ENCODE data around the gene NHLH1.
"Not testable (repeated sequence)": the region's sequence is repeated elsewhere in the genome, so short reads cannot be mapped to it uniquely, and the experiment has no call there.

NHLH1 gene

GRCh38 chr1:160377585-160378206, 10.8 kb downstream of the NHLH1 start:
- H3F3A ChIP-seq (ENCODE audit: insufficient read depth, low read length), result no peaks in the 10 kb centered on the region

GRCh38 chr1:160384812-160385211, 17.9 kb downstream of the NHLH1 start:
- not testable (repeated sequence) for H3K4me3 ChIP-seq (ENCODE audit: low read length); H3K9me2 ChIP-seq (replicated peaks; ENCODE audit: insufficient read depth, low read length); H2AFZ ChIP-seq (ENCODE audit: low read length); H3K9ac ChIP-seq (ENCODE audit: low read length); H3K27me3 ChIP-seq (replicated peaks; ENCODE audit: insufficient read depth, low read length); H3K4me1 ChIP-seq (ENCODE audit: low read length); H3K36me3 ChIP-seq (replicated peaks; ENCODE audit: insufficient read depth, low read length); H3K9me3 ChIP-seq (replicated peaks; ENCODE audit: insufficient read depth, low read length); H3K27ac ChIP-seq (ENCODE audit: low read length); DNase-seq; H3K79me2 ChIP-seq (ENCODE audit: low read length); H3F3A ChIP-seq (ENCODE audit: insufficient read depth, low read length); H3K4me2 ChIP-seq (ENCODE audit: low read depth, low read length); H4K20me1 ChIP-seq (ENCODE audit: insufficient read depth, low read length)

More at GRCh38 chr1:160377585-160378206, 10.8 kb downstream of the NHLH1 start:
- no peak for DNase-seq
- no peak overlapping the region for H3K27ac ChIP-seq (ENCODE audit: low read length)
- H3K9ac ChIP-seq (ENCODE audit: low read length), result no peak overlapping the region
- no peak overlapping the region for H3K4me3 ChIP-seq (ENCODE audit: low read length)
- no peak overlapping the region for H2AFZ ChIP-seq (ENCODE audit: low read length)
- no peak for TF ChIP-seq EZH2 (optimal IDR thresholded peaks at IDR 0.05; ENCODE audit: low read depth, low read length)
- TF ChIP-seq EZH2phosphoT487 (IDR thresholded peaks at IDR 0.05; ENCODE audit: low read length), result no peak
- TF ChIP-seq CTCF (IDR thresholded peaks at IDR 0.05; ENCODE audit: low read length), result no peak
- no peaks in the 10 kb centered on the region for H4K20me1 ChIP-seq (ENCODE audit: insufficient read depth, low read length)
- H3K9me2 ChIP-seq (replicated peaks; ENCODE audit: insufficient read depth, low read length), result no peaks in the 10 kb centered on the region
- H3K4me1 ChIP-seq (ENCODE audit: low read length), result peaks cover 4% of the 10 kb centered on the region; the same call in 1 of the 2 replicates
- H3K27me3 ChIP-seq (replicated peaks; ENCODE audit: insufficient read depth, low read length), result no peaks in the 10 kb centered on the region
- no peaks in the 10 kb centered on the region for H3K79me2 ChIP-seq (ENCODE audit: low read length)
- no peaks in the 10 kb centered on the region for H3K36me3 ChIP-seq (replicated peaks; ENCODE audit: insufficient read depth, low read length)
- H3K9me3 ChIP-seq (replicated peaks; ENCODE audit: insufficient read depth, low read length), result no peaks in the 10 kb centered on the region
- H3K4me2 ChIP-seq (ENCODE audit: low read depth, low read length), result no peak overlapping the region

- H4K20me1 ChIP-seq (ENCODE audit: insufficient read depth, low read length); H3K4me1 ChIP-seq (ENCODE audit: low read length); H3K79me2 ChIP-seq (ENCODE audit: low read length); H3K4me3 ChIP-seq (ENCODE audit: low read length); H3K27ac ChIP-seq (ENCODE audit: low read length); H3K4me2 ChIP-seq (ENCODE audit: low read depth, low read length); H3K9ac ChIP-seq (ENCODE audit: low read length); H3K9me3 ChIP-seq (replicated peaks; ENCODE audit: insufficient read depth, low read length); H3K9me2 ChIP-seq (replicated peaks; ENCODE audit: insufficient read depth, low read length); H2AFZ ChIP-seq (ENCODE audit: low read length); DNase-seq; H3F3A ChIP-seq (ENCODE audit: insufficient read depth, low read length); H3K36me3 ChIP-seq (replicated peaks; ENCODE audit: insufficient read depth, low read length); H3K27me3 ChIP-seq (replicated peaks; ENCODE audit: insufficient read depth, low read length): not testable (repeated sequence)
Measured at GRCh38 chr1:160388406-160388805, 21.5 kb downstream of the NHLH1 start.

- H3K36me3 ChIP-seq (replicated peaks; ENCODE audit: insufficient read depth, low read length), result no peaks in the 10 kb centered on the region
- H3K27me3 ChIP-seq (replicated peaks; ENCODE audit: insufficient read depth, low read length), result no peaks in the 10 kb centered on the region
- H3K9me3 ChIP-seq (replicated peaks; ENCODE audit: insufficient read depth, low read length), result no peaks in the 10 kb centered on the region
- no peaks in the 10 kb centered on the region for H4K20me1 ChIP-seq (ENCODE audit: insufficient read depth, low read length)
- no peak overlapping the region for H3K4me3 ChIP-seq (ENCODE audit: low read length)
- no peak overlapping the region for H3K9ac ChIP-seq (ENCODE audit: low read length)
- H3K27ac ChIP-seq (ENCODE audit: low read length), result no peak overlapping the region
- H2AFZ ChIP-seq (ENCODE audit: low read length), result no peak overlapping the region
- H3K9me2 ChIP-seq (replicated peaks; ENCODE audit: insufficient read depth, low read length), result no peaks in the 10 kb centered on the region
- no peak overlapping the region for H3K4me2 ChIP-seq (ENCODE audit: low read depth, low read length)
- H3K4me1 ChIP-seq (ENCODE audit: low read length), result no peaks in the 10 kb centered on the region
- TF ChIP-seq CTCF (IDR thresholded peaks at IDR 0.05; ENCODE audit: low read length) (no peak), EZH2phosphoT487 (IDR thresholded peaks at IDR 0.05; ENCODE audit: low read length) (no peak), EZH2 (optimal IDR thresholded peaks at IDR 0.05; ENCODE audit: low read depth, low read length) (no peak)
- DNase-seq, result no peak
- H3K79me2 ChIP-seq (ENCODE audit: low read length), result no peaks in the 10 kb centered on the region
- no peaks in the 10 kb centered on the region for H3F3A ChIP-seq (ENCODE audit: insufficient read depth, low read length)
Measured at GRCh38 chr1:160394673-160395072, 27.8 kb downstream of the NHLH1 start.
